Measurements from ENCODE around the gene LYPD6.

LYPD6 gene

DNA sequence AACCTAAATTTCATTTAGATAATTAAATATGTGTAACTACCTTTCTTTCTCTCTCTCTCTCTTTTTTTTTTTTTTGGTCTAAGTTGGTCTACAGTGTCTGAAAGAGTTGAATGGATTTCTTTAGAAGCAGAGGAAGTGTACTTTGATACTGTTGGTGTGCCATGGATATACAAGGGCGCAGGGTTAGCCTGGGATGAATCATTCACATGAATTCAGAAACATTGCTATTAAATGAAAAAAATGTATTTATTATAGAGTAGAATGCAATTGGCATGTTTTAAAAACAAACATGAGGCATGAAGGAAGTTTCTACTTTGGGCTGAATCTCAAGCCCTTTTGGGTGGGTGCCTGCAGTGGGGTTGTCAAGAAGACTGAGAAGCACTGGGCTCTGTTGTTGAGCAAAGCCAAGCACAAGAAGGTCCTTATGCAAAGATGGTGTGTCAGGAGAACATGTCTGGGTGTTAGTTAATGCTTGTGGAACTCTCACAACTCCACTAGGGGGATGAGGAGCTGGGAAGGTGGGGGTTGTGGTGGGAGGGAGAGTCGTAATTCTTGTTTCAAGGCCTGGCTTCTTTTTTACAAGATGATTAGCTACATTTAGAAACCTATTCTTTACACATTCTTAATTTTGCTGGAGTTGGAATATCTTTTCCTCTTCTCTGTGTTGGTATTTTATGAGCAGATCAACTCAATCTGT, 57.9 kb downstream of the LYPD6 start:
- Histone ChIP-seq H3K36me3 (ENCODE audit: control insufficient read depth, insufficient read depth, low read length) (no peaks in the 10 kb centered on the region), H3K27ac (ENCODE audit: low read depth, low read length) (no peak overlapping the region), H3K4me1 (ENCODE audit: control insufficient read depth, insufficient read depth, low read length) (no peaks in the 10 kb centered on the region), H3K9ac (ENCODE audit: low read length) (no peak overlapping the region), H3K27me3 (ENCODE audit: control insufficient read depth, insufficient read depth, low read length) (no peaks in the 10 kb centered on the region), H3K4me3 (ENCODE audit: low read length) (no peak overlapping the region)

DNA sequence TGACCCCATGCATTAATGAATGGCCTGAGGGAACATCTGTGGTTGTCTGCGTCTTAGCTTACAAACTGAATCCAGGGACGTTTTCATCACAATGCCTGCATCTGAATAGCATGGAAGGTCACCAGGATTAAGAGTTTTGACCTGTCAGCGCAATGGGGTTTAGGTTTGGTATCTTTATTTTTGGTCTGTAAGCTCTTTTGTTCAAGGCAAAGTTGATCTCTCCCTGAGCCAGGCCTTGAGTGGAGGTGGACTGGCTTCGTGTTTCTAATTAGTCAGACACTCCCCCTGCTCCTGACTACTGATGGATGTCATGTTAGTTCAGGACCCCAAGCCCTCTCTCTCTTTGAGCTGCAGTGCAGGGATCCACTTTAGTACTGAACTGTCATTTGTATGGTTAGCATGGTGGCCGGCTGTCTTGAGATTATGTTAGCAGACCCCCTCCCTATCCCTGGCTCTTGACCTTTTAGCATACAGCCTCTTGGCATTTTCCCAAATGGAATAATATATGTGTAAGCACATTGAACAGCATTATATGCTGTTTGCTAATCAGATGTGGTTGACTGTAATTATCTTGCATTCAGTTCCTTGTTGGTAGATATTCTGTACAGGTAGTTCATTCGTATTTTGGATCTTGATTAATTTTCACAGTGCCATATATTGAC, 59.2 kb downstream of the LYPD6 start:
- no peak overlapping the region for H3K4me3 ChIP-seq (ENCODE audit: low read length)
- H3K4me1 ChIP-seq (ENCODE audit: control insufficient read depth, insufficient read depth, low read length), result no peaks in the 10 kb centered on the region
- no peak overlapping the region for H3K27ac ChIP-seq (ENCODE audit: low read depth, low read length)
- H3K27me3 ChIP-seq (ENCODE audit: control insufficient read depth, insufficient read depth, low read length), result no peaks in the 10 kb centered on the region
- no peak overlapping the region for H3K9ac ChIP-seq (ENCODE audit: low read length)
- H3K36me3 ChIP-seq (ENCODE audit: control insufficient read depth, insufficient read depth, low read length), result no peaks in the 10 kb centered on the region

DNA sequence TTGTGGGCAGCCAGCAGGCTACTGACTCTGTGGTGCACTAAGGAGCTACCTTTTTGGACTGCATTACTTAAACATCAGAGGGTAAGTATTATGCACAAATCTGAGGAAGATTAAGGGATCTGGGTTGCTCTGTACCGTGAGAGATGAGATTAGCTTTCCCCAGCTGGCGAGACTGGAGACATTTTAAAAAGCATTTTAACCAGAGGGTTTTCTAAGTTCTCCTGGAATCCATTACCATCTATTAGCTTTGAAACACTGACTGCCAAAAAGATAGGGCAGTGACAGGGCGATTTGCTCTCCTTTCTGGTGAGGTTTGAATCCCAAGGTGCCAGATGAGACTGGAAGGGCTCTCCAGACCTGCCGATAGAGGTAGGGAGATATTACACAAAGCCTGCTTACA, 63.2 kb downstream of the LYPD6 start:
- Histone ChIP-seq H3K9ac (ENCODE audit: low read length) (no peak overlapping the region), H3K27me3 (ENCODE audit: control insufficient read depth, insufficient read depth, low read length) (no peaks in the 10 kb centered on the region), H3K36me3 (ENCODE audit: control insufficient read depth, insufficient read depth, low read length) (no peaks in the 10 kb centered on the region), H3K27ac (ENCODE audit: low read depth, low read length) (no peak overlapping the region), H3K4me3 (ENCODE audit: low read length) (no peak overlapping the region), H3K4me1 (ENCODE audit: control insufficient read depth, insufficient read depth, low read length) (no peaks in the 10 kb centered on the region)

DNA sequence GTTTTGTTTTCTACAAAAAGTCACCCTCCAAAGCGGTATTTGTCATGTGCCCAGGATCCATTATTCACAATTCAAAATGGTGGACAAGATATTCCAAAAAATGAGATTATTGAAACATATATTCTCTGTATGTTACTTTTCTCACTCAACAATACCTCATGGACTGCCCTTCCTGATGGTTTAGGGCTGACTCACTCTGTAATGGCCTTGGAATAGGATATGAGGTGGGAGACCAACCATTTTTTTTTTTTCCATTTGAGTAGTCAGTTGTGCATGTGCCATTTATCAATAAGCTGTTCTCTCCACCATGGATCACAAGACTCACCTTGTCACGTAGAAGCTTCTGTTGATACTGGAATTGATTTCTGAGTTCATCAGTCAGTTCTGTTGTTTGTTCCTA, 64.5 kb downstream of the LYPD6 start:
- H3K36me3 ChIP-seq (ENCODE audit: control insufficient read depth, insufficient read depth, low read length), result no peaks in the 10 kb centered on the region
- H3K27me3 ChIP-seq (ENCODE audit: control insufficient read depth, insufficient read depth, low read length), result no peaks in the 10 kb centered on the region
- no peak overlapping the region for H3K4me3 ChIP-seq (ENCODE audit: low read length)
- no peak overlapping the region for H3K27ac ChIP-seq (ENCODE audit: low read depth, low read length)
- no peak overlapping the region for H3K9ac ChIP-seq (ENCODE audit: low read length)
- H3K4me1 ChIP-seq (ENCODE audit: control insufficient read depth, insufficient read depth, low read length), result no peaks in the 10 kb centered on the region

DNA sequence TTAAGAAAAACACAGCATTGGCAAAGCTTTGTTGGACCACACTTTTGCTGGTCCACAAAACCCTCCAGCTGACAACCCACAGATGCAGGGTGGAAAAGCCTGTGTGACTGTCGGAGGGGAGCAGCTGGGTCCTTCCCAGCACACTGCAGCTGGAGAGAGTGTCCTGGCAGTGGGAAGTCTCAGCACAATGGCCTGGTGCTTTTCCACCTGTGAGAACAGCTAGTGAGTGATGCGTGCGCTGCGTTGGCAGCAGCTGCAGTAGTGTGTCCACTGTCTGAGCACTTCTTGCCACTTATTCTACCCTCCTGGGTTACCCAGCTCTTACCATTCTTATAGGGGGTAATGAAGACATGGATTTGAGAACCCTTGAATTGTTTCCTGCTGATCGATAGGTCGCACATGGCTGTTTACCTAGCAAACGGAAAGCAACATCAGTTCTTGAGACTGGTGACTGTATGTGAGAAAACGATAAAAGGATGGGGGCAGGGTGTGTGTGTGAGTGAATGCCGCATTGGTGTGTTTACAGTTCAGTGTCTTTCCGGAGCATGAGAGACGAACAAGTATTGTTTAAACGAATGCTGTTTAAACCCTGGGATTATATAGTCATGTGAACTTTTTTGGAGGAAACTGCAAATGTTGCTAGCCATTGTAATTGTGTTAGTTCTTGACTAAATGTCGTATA, 69.7 kb downstream of the LYPD6 start:
- Histone ChIP-seq H3K9ac (ENCODE audit: low read length) (no peak overlapping the region), H3K4me1 (ENCODE audit: control insufficient read depth, insufficient read depth, low read length) (no peaks in the 10 kb centered on the region), H3K27me3 (ENCODE audit: control insufficient read depth, insufficient read depth, low read length) (no peaks in the 10 kb centered on the region), H3K27ac (ENCODE audit: low read depth, low read length) (no peak overlapping the region), H3K36me3 (ENCODE audit: control insufficient read depth, insufficient read depth, low read length) (no peaks in the 10 kb centered on the region), H3K4me3 (ENCODE audit: low read length) (no peak overlapping the region)

DNA sequence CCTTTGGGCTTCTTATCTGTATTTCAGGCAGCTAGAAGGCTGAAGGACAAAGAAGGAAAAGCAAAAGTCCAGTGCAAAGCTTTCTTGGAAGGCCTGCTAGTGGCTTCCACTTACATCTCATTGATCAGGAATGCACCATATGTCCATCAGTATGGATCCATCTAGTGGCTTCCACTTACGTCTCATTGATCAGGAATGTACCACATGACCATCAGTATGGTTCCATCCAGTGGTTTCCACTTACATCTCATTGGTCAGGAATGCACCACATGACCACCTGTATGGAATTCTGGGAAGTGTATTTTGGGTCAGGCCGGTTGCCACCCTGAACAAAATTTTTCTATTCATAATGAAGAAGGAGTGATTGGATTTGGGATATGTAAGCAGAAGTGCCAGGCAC, 70.6 kb downstream of the LYPD6 start:
- no peaks in the 10 kb centered on the region for H3K36me3 ChIP-seq (ENCODE audit: control insufficient read depth, insufficient read depth, low read length)
- H3K27ac ChIP-seq (ENCODE audit: low read depth, low read length), result no peak overlapping the region
- H3K4me3 ChIP-seq (ENCODE audit: low read length), result no peak overlapping the region
- no peaks in the 10 kb centered on the region for H3K4me1 ChIP-seq (ENCODE audit: control insufficient read depth, insufficient read depth, low read length)
- H3K27me3 ChIP-seq (ENCODE audit: control insufficient read depth, insufficient read depth, low read length), result no peaks in the 10 kb centered on the region
- no peak overlapping the region for H3K9ac ChIP-seq (ENCODE audit: low read length)

DNA sequence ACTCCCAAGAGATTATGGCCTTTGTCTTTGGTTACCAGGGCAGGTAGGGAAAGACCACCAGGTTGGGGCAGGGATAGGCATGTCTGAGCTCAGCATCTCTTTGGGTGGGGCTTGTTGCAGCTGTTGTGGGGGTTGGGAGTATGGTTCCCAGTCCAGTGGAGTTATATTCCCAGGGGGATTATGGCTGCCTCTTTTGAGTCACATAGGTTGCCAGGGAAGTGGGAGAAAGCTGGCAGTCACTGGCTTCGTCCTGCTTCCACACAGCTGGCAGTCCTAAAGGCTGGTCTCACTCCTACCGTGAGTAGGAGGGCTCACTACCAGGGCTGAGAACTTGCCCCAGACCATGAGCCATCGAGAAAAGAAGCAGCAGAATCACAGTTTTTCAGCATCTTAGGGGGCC, 79.1 kb downstream of the LYPD6 start:
- H3K36me3 ChIP-seq (ENCODE audit: control insufficient read depth, insufficient read depth, low read length), result no peaks in the 10 kb centered on the region

DNA sequence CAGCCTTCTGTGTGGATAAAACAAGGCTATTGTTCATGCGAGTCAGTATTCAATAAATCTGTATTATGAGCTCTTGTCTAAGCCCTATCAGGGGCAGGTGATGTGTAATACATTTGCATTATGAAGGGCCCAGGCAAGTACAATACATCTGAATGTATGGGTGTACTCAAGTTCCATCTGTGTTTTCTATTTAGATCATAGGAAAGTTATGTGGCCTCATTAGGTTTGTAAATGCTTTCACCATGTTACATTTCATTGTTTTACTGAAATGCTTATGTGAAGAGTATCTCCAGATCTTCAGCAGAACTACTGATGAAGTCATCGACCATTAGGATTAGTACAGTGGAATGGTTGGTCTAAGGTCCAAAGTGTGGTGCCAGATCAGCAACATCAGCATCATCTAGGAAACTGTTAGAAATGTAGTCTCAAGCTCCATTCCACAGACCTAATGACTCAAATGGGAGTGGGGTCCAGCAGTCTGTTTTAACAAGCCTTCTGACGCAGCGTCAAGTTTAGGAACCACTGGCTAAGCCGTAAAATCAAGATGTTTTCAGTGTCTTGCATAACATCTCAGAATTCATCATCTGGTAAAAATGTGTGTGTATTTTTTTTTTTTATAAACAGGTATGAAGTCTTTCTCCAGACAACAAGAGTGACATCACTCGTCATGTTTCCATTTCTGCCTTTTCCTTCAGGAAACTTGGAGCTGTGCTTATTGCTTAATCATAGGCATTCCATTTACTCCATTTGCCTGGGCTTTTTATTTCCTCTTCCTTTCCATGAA, 80.5 kb downstream of the LYPD6 start:
- Histone ChIP-seq H3K4me1 (ENCODE audit: control insufficient read depth, insufficient read depth, low read length) (no peaks in the 10 kb centered on the region), H3K27me3 (ENCODE audit: control insufficient read depth, insufficient read depth, low read length) (no peaks in the 10 kb centered on the region), H3K27ac (ENCODE audit: low read depth, low read length) (no peak overlapping the region), H3K9ac (ENCODE audit: low read length) (no peak overlapping the region), H3K4me3 (ENCODE audit: low read length) (no peak overlapping the region), H3K36me3 (ENCODE audit: control insufficient read depth, insufficient read depth, low read length) (no peaks in the 10 kb centered on the region)

More for the DNA sequence above, 79.1 kb downstream of the LYPD6 start:
- Histone ChIP-seq H3K4me3 (ENCODE audit: low read length) (no peak overlapping the region), H3K9ac (ENCODE audit: low read length) (no peak overlapping the region), H3K27ac (ENCODE audit: low read depth, low read length) (no peak overlapping the region), H3K27me3 (ENCODE audit: control insufficient read depth, insufficient read depth, low read length) (no peaks in the 10 kb centered on the region), H3K4me1 (ENCODE audit: control insufficient read depth, insufficient read depth, low read length) (no peaks in the 10 kb centered on the region)

DNA sequence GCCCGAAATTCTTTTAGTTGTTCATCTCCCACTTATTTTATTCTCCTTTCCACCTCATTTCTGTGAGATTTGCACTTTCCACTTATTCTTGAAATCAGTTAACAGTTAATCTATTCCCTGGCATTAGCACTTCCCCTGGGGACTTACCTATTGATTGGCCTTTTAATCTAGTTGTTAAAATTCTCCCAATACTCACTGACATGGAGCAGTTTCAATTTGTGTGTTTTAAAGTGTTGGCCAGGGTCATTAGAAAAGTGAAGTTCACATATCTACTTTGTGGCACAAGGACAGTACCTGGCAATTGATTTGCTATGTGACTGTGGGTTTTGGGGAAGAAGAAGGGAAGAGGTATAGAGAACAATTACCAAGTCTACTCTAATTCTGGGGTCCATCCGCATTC, 83.1 kb downstream of the LYPD6 start:
- Histone ChIP-seq H3K27ac (ENCODE audit: low read depth, low read length) (no peak overlapping the region), H3K27me3 (ENCODE audit: control insufficient read depth, insufficient read depth, low read length) (no peaks in the 10 kb centered on the region), H3K9ac (ENCODE audit: low read length) (no peak overlapping the region), H3K4me3 (ENCODE audit: low read length) (no peak overlapping the region), H3K36me3 (ENCODE audit: control insufficient read depth, insufficient read depth, low read length) (no peaks in the 10 kb centered on the region), H3K4me1 (ENCODE audit: control insufficient read depth, insufficient read depth, low read length) (no peaks in the 10 kb centered on the region)

DNA sequence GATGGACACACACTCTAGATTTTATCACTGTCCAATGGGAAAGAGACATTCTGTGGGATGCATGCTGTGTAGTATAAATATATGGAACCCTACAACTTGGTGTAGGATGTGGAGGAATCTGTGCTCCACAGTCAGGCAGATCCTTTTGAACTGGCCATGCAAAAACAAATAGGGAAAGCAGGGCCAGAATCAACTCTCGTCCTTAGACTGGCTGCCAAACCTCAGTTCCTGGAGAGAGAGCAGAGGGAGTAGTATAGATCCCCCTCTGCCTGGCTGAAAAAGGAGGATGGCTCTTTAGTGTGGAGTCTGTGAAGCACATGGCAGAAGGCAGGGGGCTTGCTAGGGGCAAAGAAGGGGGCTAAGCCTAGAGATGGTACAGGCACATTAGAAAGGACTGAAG, 84.7 kb downstream of the LYPD6 start:
- H3K36me3 ChIP-seq (ENCODE audit: control insufficient read depth, insufficient read depth, low read length), result no peaks in the 10 kb centered on the region
- no peaks in the 10 kb centered on the region for H3K4me1 ChIP-seq (ENCODE audit: control insufficient read depth, insufficient read depth, low read length)
- H3K27ac ChIP-seq (ENCODE audit: low read depth, low read length), result no peak overlapping the region
- no peaks in the 10 kb centered on the region for H3K27me3 ChIP-seq (ENCODE audit: control insufficient read depth, insufficient read depth, low read length)
- no peak overlapping the region for H3K9ac ChIP-seq (ENCODE audit: low read length)
- H3K4me3 ChIP-seq (ENCODE audit: low read length), result no peak overlapping the region

DNA sequence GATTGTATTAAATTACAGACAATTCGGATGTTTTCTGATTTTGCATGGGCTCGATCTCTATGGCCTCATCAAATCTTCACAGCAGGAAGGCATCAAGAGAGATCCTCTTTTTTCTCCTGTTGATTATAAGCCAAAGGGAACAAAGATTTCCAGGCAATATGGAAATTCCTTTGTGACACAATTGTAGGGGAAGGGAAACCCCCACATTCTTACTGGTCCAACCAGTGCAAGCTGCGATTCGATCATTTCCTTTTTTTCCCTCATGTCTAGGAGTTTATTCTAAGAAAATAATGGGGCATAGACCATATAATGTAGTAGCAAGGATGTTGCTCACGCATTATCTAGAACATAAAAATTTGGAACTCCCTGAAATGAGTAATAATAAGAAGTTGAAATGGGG, 87.7 kb downstream of the LYPD6 start:
- no peaks in the 10 kb centered on the region for H3K36me3 ChIP-seq (ENCODE audit: control insufficient read depth, insufficient read depth, low read length)
- no peak overlapping the region for H3K9ac ChIP-seq (ENCODE audit: low read length)
- no peak overlapping the region for H3K27ac ChIP-seq (ENCODE audit: low read depth, low read length)
- H3K27me3 ChIP-seq (ENCODE audit: control insufficient read depth, insufficient read depth, low read length), result no peaks in the 10 kb centered on the region
- H3K4me3 ChIP-seq (ENCODE audit: low read length), result no peak overlapping the region
- H3K4me1 ChIP-seq (ENCODE audit: control insufficient read depth, insufficient read depth, low read length), result no peaks in the 10 kb centered on the region

Data from rectal smooth muscle tissue (tissue), 1 donor.